Embryonic facial prominence (tissue), 1 donor: ENCODE data around the gene FADS1.
A peak's percentile ranks its signal among the peaks of the same experiment; 100 is the strongest.

ENCODE experiments used
- DNase-seq: peaks from one replicate; pipeline ENCODE4 v3.0.0-alpha.2; 2016; ENCODE audit errors: extremely low spot score

The FADS1 gene

DNA sequence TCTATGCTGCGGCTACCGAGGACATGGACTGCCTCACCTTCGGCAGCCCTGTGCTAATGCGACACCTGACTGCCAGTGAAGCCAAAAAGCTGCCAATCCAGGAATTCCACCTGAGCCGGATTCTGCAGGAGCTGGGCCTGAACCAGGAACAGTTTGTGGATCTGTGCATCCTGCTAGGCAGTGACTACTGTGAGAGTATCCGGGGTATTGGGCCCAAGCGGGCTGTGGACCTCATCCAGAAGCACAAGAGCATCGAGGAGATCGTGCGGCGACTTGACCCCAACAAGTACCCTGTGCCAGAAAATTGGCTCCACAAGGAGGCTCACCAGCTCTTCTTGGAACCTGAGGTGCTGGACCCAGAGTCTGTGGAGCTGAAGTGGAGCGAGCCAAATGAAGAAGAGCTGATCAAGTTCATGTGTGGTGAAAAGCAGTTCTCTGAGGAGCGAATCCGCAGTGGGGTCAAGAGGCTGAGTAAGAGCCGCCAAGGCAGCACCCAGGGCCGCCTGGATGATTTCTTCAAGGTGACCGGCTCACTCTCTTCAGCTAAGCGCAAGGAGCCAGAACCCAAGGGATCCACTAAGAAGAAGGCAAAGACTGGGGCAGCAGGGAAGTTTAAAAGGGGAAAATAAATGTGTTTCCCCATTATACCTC lies 20.8 kb downstream of the FADS1 start:
- DNase-seq: no peak

DNA sequence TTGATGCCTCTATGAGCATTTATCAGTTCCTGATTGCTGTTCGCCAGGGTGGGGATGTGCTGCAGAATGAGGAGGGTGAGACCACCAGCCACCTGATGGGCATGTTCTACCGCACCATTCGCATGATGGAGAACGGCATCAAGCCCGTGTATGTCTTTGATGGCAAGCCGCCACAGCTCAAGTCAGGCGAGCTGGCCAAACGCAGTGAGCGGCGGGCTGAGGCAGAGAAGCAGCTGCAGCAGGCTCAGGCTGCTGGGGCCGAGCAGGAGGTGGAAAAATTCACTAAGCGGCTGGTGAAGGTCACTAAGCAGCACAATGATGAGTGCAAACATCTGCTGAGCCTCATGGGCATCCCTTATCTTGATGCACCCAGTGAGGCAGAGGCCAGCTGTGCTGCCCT lies 21.3 kb downstream of the FADS1 start:
- no peak for DNase-seq

DNA sequence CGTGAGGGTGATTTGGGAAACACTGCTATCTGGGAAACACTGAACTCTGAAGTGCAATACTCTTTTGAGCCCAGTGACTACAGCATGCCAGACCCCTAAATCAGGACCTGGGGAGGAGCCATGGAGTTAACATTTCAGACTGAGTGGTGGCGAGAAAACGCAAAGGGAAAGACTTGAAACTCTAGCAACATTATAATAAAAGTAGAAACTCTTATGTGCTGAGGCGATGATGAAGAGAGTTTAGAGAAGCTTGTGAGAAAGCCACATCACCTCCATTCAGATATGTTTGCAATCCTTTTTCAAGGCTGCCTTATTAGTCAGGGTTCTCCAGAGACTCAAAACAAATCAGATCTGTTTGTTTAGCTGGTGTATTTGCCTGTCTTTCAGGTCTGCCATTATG lies 22.2 kb downstream of the FADS1 start:
- DNase-seq: no peak

DNA sequence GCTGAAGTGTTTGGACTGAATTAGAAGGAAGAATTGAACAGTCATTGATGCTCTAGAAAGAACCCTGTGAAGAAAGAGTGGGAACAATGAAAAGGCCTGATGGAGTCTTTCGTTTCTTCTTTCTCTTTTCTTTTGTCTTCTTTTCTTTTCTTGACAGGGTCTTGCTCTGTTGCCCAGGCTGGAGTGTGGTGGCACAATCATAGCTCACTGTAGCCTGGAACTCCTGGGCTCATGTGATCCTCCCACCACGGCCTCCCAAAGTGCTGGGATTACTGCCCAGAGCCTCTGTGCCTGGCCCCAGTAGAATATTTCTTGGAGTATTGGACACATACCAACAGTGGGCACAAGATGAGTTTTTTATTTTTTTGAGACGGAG lies 23.0 kb downstream of the FADS1 start:
- no peak for DNase-seq

DNA sequence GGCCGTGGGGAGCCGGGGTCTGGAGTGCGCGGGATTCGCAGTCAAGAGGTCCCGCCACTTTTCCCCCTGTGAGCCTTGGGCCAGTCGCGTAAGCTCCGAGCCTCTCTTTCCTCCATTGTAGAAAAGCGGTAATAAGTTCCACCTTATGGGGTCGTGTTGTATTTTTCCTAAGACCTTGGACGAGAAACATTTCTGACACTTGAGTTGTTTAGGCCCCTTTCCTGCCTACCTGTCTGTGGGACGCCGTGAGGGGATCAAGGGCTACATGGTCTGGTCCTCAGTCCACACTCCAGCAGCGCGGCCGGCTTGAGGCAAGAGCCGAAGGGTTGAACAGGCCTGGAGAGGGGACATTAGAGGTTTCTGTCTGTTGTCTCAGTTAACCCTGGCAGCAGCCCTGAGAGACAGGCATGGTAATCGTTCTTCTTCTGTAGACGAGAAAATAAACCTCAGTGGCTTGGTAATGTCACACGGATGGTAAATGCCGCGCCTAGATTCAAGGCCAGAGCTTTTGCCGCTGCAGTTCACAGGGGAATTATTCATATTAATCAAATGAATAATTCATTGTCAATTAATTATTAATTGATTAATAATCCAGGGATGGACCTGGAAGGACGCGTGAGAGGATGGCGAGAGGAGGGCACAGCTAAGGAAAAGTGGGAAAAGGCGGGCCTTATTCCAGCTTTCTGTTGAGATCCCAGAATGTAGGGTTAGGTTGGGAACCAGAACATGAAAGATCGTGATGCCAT lies 23.5 kb downstream of the FADS1 start:
- DNase-seq: no peak

DNA sequence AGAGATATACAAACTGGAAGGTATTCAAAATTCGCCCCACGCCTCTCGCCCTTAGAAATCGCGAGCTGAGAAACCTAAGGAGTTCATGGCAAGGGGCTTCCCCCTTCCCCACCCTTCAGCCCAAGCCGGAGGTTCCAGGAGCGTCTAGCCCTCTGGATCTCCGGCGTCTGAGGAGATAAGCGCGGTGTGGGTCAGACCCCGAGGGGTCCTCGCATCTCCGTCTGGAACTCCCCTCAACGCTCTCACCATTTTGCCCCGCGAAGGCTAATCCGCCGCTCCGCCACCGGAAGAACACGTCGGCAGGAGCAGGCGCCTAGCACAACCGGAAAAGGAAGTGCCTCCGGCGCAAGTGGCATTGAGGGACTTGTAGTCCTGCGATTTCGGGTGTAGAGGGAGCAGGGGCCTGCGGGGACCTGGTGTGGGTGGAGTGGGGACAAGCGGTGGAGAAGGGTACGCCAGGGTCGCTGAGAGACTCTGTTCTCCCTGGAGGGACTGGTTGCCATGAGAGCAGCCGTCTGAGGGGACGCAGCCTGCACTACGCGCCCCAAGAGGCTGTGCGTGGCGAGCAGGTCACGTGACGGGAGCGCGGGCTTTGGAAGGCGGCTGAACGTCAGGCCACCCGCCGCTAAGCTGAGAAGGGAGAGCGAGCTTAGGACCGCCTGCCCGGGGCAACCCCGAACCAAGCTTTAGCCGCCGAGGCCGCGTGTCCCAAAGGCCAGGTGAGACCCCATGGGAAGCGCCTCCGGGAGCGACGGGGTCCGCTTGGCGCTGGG lies 24.3 kb downstream of the FADS1 start, which contains the start of the genes FEN1 and TMEM258:
TSS of gene FEN1 (plus strand) at position 602 of the 773 bp plus-strand sequence. CDS start 2,451 bp downstream, outside the sequence.
TSS of gene TMEM258 (minus strand) at position 290 of the 773 bp plus-strand sequence. CDS start at position 249, 41 bp downstream.
- peak; percentile 84 for DNase-seq

DNA sequence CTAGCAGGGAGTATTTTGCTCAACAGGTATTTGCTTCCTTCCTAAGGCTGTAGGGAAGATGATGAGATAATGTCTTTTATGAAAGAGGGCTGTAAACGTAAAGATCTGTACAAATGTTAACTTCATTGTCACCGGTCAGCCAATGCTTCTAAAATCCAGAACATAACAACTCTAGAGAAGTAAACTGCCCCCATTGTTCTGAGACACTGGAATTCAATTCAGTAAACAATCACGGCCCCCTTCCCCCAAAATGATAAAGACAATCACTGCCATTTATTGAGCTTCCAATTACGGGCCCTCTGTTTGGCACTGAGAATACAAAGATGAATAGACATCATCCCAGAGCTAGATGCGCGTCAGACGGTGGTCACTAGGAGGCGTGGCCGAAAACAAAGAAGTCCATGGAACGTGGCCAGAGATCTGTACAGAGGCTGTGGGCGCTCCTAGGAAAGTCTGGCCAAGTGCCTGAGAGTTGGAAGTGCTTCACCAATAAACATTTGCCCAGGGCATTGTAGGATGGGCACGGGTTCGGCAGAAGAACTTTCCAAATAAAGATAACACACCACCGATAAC lies 25.0 kb downstream of the FADS1 start:
- DNase-seq: peak; percentile 85

DNA sequence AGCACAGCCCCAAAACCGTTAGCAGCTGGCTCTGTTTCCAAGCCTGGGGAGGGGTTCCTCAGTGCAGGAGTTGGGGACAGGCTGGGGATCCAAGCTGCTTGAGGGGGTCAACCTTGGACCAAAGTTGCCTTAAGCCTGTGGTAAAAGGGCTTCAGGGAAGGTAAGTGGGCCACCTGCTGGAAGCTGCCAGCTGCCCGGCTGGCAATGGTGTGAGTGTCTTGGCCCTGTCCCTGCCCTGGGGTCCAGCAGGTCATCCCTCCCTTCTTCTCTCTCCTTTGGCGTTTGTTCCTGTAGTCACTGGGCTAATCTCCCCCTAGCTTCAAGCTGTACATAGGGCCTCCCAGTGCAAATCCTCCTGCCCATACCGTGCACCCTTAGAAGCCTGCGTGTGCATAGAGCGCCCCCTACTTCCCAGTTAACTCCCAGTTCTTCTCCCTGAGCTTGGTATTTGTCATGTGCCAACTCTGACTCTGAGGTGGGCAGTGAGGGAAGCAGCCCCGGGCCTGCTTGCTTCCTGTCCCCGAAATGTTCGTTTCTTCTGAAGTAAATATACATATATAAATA lies 28.8 kb downstream of the FADS1 start:
- no peak for DNase-seq

DNA sequence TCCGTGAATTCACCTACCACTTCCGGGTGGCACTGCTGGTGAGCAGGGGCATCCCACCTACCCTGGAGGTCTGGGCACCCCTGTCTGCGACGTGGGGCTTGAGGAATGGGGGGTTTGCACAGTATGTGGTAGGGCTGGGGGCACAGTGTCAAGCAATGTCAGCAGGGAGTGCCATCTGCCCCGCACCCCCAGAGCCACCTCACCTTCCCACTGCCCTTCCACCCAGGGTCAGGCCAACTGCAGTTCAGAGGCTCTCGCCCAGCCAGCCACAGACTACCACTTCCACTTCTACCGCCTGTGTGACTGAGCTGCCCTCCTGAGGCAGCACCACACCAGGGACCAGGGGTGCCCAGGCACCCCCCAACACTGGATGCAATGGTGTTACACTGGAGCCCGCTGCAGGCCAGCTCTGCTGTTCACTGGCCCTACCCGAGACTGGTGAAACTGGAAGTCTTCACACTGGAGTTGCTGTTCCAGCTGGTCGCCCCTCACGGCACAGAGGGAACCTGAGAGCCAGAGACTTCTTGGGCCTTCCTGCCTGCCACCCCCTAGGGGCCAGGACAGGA lies 30.9 kb downstream of the FADS1 start:
- no peak for DNase-seq

DNA sequence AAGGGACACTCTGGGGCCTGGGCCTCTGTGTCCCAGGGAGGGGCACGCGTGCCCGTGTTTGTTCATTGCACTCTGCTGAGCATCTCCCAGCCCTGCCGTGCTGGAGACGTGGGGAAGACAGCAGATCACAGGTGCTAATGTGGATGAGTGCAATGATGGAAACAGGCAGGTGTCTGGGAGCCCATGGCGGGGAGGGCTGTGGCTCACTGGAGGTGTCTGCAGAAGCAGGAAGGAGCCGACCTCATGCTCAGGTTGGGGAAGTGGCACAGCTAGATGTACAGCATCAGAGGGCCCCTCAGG lies 32.3 kb downstream of the FADS1 start:
- no peak for DNase-seq

DNA sequence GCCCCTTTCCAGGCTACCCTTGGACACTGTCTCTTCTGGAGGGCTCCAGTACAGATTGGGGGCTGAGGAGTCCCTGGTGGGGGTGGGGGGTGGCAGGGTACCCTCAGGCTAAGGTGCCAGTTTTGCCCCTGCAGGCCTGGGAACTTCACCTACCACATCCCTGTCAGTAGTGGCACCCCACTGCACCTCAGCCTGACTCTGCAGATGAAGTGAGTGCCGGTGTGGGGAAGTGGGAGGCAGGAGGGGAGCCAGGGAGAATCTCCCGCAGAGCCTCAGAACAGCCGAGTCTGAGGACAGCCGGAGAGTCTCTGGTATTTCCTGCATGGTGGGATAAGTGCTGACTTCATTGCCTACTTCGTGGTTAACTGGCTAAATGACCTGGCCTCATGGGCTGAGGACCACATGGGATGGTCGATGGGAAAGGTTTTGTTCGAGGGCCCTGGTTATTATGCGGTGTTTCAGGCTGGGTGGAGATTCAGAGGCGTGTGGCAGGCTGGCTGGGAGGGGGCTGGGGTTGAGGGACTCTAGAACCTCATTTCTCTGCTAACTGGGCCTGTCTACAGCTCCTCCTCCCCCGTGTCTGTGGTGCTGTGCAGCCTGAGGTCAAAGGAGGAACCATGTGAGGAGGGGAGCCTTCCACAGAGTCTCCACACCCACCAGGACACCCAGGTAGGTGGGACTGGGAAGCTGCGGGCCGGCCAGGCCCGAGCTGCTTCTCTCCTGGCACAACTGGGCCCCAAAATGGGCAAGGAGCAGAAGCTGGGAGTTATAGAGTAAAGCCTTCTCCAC lies 32.9 kb downstream of the FADS1 start:
- DNase-seq: no peak

DNA sequence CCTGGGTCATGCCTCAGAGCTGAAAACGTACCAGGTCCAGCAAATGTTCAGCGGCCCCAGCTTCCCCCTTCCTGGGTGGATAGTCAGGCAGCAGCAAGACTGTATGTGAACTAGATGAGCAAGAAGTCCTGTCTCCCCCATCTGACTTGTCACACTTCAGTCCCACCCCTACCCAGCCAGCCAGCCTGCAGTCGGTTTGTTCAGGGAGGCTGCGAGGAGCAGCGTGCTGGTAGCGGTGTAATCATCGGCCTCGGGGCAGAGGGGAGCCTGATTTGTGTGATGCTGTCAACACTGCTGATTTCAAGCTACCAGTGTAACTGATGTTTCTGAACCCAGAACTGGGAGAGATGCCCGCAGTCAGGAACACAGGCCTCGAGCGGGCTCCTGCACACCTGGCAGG lies 34.0 kb downstream of the FADS1 start:
- DNase-seq: no peak

DNA sequence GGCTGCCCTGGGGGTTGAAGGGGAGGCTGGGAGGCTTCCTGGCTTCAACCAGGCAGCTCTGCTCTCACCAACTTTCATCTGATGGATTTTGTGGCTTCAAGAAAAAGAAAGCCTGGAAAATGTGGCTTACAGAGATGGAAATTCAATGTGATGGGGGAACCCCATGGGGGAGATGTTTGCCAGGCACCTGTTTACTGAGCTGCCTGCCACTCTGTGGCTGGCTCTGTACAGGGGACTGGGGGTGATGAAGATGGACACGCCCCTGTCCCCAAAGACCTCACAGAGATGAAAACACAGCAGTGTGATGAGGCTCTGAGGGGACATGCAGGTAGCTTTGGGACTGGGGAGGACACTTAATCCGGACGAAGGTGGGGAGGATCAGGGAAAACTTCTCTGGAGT lies 34.5 kb downstream of the FADS1 start:
- DNase-seq: no peak

DNA sequence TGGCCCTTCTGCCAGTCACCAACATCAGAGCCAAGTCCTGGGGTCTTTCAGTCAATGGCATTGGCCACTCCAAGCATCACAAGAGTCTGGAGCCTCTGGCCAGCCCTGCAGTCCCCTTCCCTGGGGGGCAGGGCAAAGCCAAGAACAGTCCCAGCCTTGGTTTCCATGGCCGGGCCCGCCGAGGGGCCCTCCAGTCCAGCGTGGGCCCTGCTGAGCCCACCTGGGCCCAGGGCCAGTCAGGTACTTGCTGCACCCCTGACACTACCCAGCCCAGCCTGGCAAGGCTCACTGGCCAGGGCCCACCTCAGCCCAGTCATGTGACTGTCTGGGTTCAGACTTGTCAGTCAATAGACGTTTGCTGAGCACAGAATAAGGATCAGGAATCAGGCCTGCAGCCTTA lies 35.2 kb downstream of the FADS1 start:
- no peak for DNase-seq

DNA sequence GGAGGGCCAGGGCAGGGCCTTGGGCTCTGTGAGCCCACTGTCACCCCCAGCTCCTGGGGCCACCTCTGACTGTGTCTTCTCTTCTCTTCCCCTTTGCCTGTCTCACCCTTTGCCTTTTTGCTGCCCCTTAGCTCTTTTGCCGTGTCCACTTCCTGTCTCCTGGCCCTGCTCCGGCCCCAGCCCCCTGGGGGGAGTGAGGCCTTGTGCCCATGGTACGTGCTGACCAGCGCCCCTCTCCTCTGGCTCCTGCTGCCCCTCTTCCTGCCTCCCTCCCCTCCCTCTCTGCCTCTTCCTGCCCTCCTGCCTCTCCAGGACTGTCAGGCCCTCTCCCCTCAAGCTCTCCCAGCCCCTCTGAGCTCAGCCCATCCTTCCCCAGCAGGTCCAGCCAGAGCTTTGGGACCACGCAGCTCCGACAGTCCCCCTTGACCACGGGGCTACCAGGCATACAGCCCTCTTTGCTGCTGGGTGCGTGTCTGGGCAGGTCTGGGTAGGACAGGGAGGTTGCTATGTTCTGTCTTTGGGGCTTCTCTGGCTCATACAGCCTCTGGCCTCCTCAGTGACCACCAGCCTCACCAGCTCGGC lies 36.1 kb downstream of the FADS1 start:
- no peak for DNase-seq

DNA sequence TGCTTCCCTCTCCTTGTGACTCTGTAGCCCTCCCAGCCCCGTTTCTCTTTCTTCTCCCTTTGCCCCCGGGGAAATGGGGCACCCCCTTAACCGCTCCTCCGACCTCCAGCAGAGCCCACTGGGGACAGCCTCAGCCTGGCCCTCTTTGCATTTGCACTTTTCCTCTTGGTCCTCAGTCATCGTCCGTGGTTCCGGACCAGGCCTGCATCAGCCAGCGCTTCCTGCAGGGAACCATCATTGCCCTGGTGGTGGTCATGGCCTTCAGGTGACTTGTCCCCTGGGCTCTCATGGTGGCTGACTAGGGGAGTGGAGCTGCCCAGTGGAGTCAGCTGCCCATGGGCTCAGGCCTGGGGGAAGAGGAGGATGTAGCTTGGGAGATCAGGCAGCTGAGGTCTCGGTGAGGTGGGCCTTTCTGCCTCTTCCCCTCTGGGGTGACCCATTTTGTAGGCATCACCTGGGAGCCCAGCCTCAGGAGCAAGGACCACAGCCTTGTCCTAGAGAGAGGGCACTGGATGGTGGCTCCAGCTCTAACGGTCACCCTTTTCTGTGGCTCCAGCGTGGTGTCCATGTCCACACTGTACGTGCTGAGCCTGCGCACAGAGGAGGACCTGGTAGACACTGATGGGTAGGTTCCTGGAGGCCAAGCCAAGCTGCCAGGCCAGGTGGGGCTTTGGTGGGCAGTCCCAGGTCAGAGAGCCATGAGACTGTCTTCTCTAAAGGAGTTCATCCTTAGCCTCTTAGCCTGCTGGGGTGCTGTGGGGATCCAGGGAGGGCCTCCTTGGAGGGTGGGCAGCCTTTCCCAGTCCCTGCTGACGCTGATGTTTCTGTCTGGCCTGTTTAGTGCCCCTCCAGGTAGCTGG lies 36.9 kb downstream of the FADS1 start:
- no peak for DNase-seq

DNA sequence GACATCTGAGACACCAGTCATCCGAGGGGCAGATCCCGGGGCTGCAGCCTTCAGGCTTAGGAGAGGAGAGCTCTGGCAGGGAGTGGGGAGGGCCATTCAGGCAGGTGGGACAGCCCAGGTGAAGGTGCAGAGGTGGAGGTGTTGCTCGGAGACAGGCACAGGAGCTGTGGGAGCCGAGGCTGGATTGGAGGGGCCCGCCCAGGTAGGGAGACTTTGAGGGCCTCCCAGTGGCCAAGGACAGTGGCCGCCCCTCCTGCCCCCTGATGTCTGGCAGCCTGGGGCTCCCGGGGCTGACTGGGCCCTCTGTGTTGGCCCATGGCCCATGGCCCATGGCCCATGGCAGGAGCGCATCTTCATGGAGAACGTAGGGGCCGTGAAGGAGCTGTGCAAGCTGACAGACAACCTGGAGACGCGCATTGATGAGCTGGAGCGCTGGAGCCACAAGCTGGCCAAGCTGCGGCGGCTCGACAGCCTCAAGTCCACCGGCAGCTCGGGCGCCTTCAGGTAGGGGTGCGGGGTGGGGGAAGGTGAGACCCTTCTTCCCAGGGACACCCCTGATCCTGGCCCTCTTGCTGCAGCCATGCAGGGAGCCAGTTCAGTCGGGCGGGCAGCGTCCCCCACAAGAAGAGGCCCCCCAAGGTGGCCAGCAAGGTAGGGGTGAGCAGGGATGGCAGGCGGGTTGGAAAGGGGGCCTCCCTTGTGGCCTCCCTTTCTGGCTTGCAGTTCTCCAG lies 37.7 kb downstream of the FADS1 start:
- no peak for DNase-seq

DNA sequence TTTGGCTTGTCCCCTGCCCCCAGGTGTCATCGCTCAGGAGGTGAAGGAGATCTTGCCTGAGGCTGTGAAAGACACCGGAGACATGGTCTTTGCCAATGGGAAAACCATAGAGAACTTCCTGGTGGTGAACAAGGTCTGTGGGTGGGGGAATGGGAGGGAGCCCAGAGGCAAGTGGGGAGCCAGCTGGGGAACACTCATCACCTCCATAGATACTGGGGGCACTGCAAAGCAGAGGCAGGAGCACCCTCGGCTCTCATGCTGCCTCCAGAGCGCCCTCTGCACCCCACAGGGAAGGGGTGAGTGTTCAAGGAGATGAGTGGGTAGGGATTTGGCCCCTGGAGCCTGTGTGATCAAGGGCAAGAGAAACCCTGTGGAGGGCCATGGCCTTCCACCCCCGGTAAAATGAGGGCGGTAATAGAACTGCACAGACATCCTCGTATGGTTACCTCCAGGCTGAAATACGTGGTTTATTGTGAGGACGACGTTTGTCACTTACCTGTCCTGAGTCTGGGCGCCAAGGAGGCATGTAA lies 38.4 kb downstream of the FADS1 start:
- DNase-seq: no peak
